ENCODE results near the gene VPS8. TPM values are rescaled to one million over a fixed set of nuclear protein-coding genes. Genes with fewer than 3 reads are reported as not detected.

The VPS8 gene
- total RNA-seq, 1 experiment from 2014 or later = 72.3 TPM

DNA sequence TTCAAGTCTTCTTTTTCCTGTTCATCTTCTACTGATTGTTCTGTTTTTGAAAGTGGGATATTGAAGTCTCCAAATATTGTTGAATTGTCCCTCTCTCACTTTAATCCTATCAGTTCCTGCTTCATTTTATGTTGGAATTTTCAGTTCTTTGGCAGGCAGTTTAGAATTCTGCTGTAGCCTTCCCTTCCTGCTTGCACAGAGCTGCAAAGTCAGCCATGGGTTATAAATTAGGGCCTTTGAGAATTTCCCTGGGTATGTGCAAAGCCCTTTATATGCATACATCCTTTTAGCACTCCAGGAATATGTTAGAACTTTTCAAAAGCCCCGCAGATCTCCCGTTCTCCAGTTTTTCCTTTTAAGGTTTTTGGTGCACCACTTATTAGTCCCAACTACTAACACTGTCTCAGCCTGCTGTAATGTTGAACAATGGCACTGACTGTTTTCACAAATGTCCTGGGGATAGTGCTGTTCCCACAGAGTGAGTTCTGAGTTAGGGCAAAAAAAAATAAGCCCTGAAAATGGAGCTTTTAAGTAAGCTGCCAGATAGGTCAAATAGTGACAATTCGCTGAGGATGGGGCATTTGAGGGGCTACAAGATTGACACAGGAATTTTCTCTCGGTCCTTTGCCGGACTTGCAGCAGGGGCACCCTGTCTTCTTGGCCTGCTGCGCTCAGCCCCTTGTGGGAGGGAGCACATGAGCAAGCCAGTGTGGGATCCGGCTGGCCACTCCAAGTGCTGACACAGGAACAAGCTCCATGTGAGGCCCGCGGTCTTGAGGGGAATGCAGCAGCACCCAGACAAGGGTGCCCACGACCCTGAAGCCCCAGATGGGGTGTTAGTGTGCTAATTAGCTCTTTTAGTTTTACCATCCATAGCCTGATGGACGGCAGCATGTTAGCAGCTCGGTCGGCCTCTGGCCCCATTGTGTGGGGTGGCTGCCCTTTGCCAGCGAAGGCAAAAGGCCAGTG, 96.0 kb downstream of the VPS8 start:
- TF ChIP-seq, protein P1, sequence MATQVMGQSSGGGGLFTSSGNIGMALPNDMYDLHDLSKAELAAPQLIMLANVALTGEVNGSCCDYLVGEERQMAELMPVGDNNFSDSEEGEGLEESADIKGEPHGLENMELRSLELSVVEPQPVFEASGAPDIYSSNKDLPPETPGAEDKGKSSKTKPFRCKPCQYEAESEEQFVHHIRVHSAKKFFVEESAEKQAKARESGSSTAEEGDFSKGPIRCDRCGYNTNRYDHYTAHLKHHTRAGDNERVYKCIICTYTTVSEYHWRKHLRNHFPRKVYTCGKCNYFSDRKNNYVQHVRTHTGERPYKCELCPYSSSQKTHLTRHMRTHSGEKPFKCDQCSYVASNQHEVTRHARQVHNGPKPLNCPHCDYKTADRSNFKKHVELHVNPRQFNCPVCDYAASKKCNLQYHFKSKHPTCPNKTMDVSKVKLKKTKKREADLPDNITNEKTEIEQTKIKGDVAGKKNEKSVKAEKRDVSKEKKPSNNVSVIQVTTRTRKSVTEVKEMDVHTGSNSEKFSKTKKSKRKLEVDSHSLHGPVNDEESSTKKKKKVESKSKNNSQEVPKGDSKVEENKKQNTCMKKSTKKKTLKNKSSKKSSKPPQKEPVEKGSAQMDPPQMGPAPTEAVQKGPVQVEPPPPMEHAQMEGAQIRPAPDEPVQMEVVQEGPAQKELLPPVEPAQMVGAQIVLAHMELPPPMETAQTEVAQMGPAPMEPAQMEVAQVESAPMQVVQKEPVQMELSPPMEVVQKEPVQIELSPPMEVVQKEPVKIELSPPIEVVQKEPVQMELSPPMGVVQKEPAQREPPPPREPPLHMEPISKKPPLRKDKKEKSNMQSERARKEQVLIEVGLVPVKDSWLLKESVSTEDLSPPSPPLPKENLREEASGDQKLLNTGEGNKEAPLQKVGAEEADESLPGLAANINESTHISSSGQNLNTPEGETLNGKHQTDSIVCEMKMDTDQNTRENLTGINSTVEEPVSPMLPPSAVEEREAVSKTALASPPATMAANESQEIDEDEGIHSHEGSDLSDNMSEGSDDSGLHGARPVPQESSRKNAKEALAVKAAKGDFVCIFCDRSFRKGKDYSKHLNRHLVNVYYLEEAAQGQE (IDR thresholded peaks at IDR 0.05; ENCODE audit: insufficient read depth in 1 of 2, low read depth in 2 of 2, low read length in 1 of 2) = no peak
- TF ChIP-seq, protein P2, sequence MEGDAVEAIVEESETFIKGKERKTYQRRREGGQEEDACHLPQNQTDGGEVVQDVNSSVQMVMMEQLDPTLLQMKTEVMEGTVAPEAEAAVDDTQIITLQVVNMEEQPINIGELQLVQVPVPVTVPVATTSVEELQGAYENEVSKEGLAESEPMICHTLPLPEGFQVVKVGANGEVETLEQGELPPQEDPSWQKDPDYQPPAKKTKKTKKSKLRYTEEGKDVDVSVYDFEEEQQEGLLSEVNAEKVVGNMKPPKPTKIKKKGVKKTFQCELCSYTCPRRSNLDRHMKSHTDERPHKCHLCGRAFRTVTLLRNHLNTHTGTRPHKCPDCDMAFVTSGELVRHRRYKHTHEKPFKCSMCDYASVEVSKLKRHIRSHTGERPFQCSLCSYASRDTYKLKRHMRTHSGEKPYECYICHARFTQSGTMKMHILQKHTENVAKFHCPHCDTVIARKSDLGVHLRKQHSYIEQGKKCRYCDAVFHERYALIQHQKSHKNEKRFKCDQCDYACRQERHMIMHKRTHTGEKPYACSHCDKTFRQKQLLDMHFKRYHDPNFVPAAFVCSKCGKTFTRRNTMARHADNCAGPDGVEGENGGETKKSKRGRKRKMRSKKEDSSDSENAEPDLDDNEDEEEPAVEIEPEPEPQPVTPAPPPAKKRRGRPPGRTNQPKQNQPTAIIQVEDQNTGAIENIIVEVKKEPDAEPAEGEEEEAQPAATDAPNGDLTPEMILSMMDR (IDR thresholded peaks at IDR 0.05) = no peak
- TF ChIP-seq POLR2AphosphoS5 (IDR thresholded peaks at IDR 0.05; ENCODE audit: low read depth, low read length) = no peak
- TF ChIP-seq SIN3A (IDR thresholded peaks at IDR 0.05; ENCODE audit: borderline replicate concordance, insufficient read depth, low read depth, low read length) = no peak
- TF ChIP-seq TCF7L2 (IDR thresholded peaks at IDR 0.05; ENCODE audit: low read depth, low read length) = no peak
- H3K4me1 ChIP-seq (ENCODE audit: control insufficient read depth, insufficient read depth, low read length) = no peaks in the 10 kb centered on the region
- no peaks in the 10 kb centered on the region for H3K36me3 ChIP-seq (ENCODE audit: control insufficient read depth, insufficient read depth, low read length)
- DNase-seq (ENCODE audit: low read depth, low spot score) = no peak
- no peak for ATAC-seq
- BruUV-seq (replicated peaks) = no TSS peak
- no peak overlapping the region for H3K4me3 ChIP-seq (ENCODE audit: low read depth in 2 of 2, low read length in 2 of 2)
- intact Hi-C loops (cut with micrococcal nuclease; ENCODE audit: unreplicated experiment) = no loop called here
- POLR2A ChIA-PET = no interaction called here
- in situ Hi-C loops (cut with HindIII; ENCODE audit: low pct_unique_long_range_greater_than_20kb, low sequenced_read_pairs) = no loop called here
- CTCF ChIA-PET = no interaction called here
- no peaks in the 10 kb centered on the region for H3K9me3 ChIP-seq (ENCODE audit: control insufficient read depth, insufficient read depth, low read depth, low read length)
- no peak overlapping the region for H3K27ac ChIP-seq (ENCODE audit: low read length)
- H3K27me3 ChIP-seq (ENCODE audit: control insufficient read depth, insufficient read depth, low read length) = no peaks in the 10 kb centered on the region

DNA sequence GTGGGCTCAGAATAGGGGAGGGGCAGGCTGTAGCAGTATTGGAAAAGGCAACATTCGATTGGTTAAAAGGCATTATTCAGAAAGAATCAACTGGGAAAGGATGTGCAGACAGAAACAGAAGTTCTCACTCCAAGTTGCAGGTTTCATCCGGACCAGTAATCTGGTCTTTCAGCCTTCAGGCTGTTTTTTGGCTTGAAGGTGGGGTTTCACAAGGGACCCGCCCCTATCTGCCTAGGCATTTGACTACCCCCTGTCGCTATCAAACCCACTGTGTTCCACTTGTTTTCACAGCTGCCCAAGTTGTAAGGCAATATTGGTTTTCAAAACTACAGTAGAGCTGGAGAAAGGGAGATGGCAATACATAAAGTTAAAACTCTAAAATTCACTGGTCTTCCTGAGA, 96.9 kb downstream of the VPS8 start:
- Histone ChIP-seq H3K36me3 (ENCODE audit: control insufficient read depth, insufficient read depth, low read length) (no peaks in the 10 kb centered on the region; the same call in 1 of the 2 replicates), H3K4me3 (ENCODE audit: low read depth in 2 of 2, low read length in 2 of 2) (no peak overlapping the region), H3K9me3 (ENCODE audit: control insufficient read depth, insufficient read depth, low read depth, low read length) (no peaks in the 10 kb centered on the region), H3K27ac (ENCODE audit: low read length) (no peak overlapping the region), H3K27me3 (ENCODE audit: control insufficient read depth, insufficient read depth, low read length) (no peaks in the 10 kb centered on the region), H3K4me1 (ENCODE audit: control insufficient read depth, insufficient read depth, low read length) (no peaks in the 10 kb centered on the region)
- TF ChIP-seq, protein P2 (IDR thresholded peaks at IDR 0.05) = no peak
- TF ChIP-seq TCF7L2 (IDR thresholded peaks at IDR 0.05; ENCODE audit: low read depth, low read length) = no peak
- TF ChIP-seq, protein P1 (IDR thresholded peaks at IDR 0.05; ENCODE audit: insufficient read depth in 1 of 2, low read depth in 2 of 2, low read length in 1 of 2) = no peak
- no peak for TF ChIP-seq POLR2AphosphoS5 (IDR thresholded peaks at IDR 0.05; ENCODE audit: low read depth, low read length)
- no peak for TF ChIP-seq SIN3A (IDR thresholded peaks at IDR 0.05; ENCODE audit: borderline replicate concordance, insufficient read depth, low read depth, low read length)
- ChIA-PET POLR2A (no interaction called here), CTCF (no interaction called here)
- in situ Hi-C loops (cut with HindIII; ENCODE audit: low pct_unique_long_range_greater_than_20kb, low sequenced_read_pairs) = no loop called here
- intact Hi-C loops (cut with micrococcal nuclease; ENCODE audit: unreplicated experiment) = no loop called here
- DNase-seq (ENCODE audit: low read depth, low spot score) (no peak), ATAC-seq (no peak)
- BruUV-seq (replicated peaks) = no TSS peak

Data from Panc1 (cell line).